HG03378 (cell line): ENCODE results near the gene LRRC37B.
"Not testable (repeated sequence)": the region's sequence is repeated elsewhere in the genome, so short reads cannot be mapped to it uniquely, and the experiment has no call there.

Experiments used
- ATAC-seq: cut with Tn5 transposase; IDR thresholded peaks from one replicate; pipeline ENCODE4 v1.9.1; 2021; ENCODE audit warnings: mild to moderate bottlenecking, moderate library complexity; ENCODE audit not compliant: unreplicated experiment

Gene LRRC37B

GRCh38 chr17:32041306-32041875 is 34.2 kb downstream of the LRRC37B start:
- not testable (repeated sequence) for ATAC-seq

GRCh38 chr17:32042266-32042665 is 35.1 kb downstream of the LRRC37B start:
- ATAC-seq: not testable (repeated sequence)

- not testable (repeated sequence) for ATAC-seq
These were observed 38.4 kb downstream of the LRRC37B start for GRCh38 chr17:32045611-32046010.

- ATAC-seq: not testable (repeated sequence)
These were observed 40.5 kb downstream of the LRRC37B start for GRCh38 chr17:32047663-32048062.

GRCh38 chr17:32054985-32055384 is 47.8 kb downstream of the LRRC37B start:
- not testable (repeated sequence) for ATAC-seq

- not testable (repeated sequence) for ATAC-seq
These were observed 48.2 kb downstream of the LRRC37B start for GRCh38 chr17:32055425-32055824.

- not testable (repeated sequence) for ATAC-seq
These were observed 49.3 kb downstream of the LRRC37B start for GRCh38 chr17:32056500-32056899.

GRCh38 chr17:32057460-32058105 is 50.4 kb downstream of the LRRC37B start:
- not testable (repeated sequence) for ATAC-seq

GRCh38 chr17:32060695-32061094 is 53.5 kb downstream of the LRRC37B start:
- ATAC-seq: not testable (repeated sequence)

- not testable (repeated sequence) for ATAC-seq
These were observed 54.7 kb downstream of the LRRC37B start for GRCh38 chr17:32061840-32062239.

GRCh38 chr17:32064091-32064490 is 56.9 kb downstream of the LRRC37B start:
- not testable (repeated sequence) for ATAC-seq

GRCh38 chr17:32066123-32066680 is 59.0 kb downstream of the LRRC37B start:
- ATAC-seq: not testable (repeated sequence)

GRCh38 chr17:32066863-32067642 is 59.9 kb downstream of the LRRC37B start:
- not testable (repeated sequence) for ATAC-seq

GRCh38 chr17:32069067-32069466 is 61.9 kb downstream of the LRRC37B start:
- ATAC-seq: not testable (repeated sequence)

- ATAC-seq: not testable (repeated sequence)
These were observed 64.8 kb downstream of the LRRC37B start for GRCh38 chr17:32071961-32072360.

- ATAC-seq: not testable (repeated sequence)
These were observed 65.9 kb downstream of the LRRC37B start for GRCh38 chr17:32073131-32073530.

GRCh38 chr17:32079753-32080152 is 72.6 kb downstream of the LRRC37B start:
- ATAC-seq: peak; percentile 75

GRCh38 chr17:32083550-32083979 is 76.4 kb downstream of the LRRC37B start:
- not testable (repeated sequence) for ATAC-seq

GRCh38 chr17:32084003-32084941 is 77.1 kb downstream of the LRRC37B start:
- not testable (repeated sequence) for ATAC-seq
